Esophagus squamous epithelium (tissue), 4 donors: ENCODE data around the gene PAPOLG.

ENCODE experiments used
- CTCF ChIP-seq, 6 experiments: fragments of 450-650 bp in 4 of 6; fragments of 200-600 bp in 2 of 6; sonication (generic) in 2 of 6; IDR thresholded peaks; one replicate each; pipeline ENCODE4 v1.5.1; 2016 to 2019; ENCODE audit warnings: antibody characterized with exemption in 6 of 6, mild to moderate bottlenecking in 4 of 6, moderate library complexity in 4 of 6
- POLR2A ChIP-seq, 4 donors: fragments of 450-650 bp; IDR thresholded peaks; one replicate each; pipeline ENCODE4 v1.6.1; 2017; ENCODE audit warnings: antibody characterized with exemption in 4 of 4, mild to moderate bottlenecking in 4 of 4, moderate library complexity in 3 of 4

GRCh38 chr2:60710707-60711106 is 45.4 kb upstream of the PAPOLG start:
- TF ChIP-seq CTCF (IDR thresholded peaks at IDR 0.05) (no peak), POLR2A (IDR thresholded peaks at IDR 0.05) (no peak)
